Lung (tissue), 12 donors: ENCODE measurements around the gene ZNF598. TPM values are rescaled to one million over a fixed set of nuclear protein-coding genes. Genes with fewer than 3 reads are reported as not detected.

Experiments
- ATAC-seq: fragments of 200-7000 bp; cut with Tn5 transposase; one replicate; pipeline ENCODE4 v1.9.1; 2020; ENCODE audit warnings: moderate number of reproducible peaks; ENCODE audit not compliant: insufficient read depth, low FRiP score
- DNase-seq, 3 donors: peaks; one replicate each; pipeline ENCODE4 v3.0.0-alpha.2; 2013 to 2017
- H3K27ac ChIP-seq, 2 donors: one replicate each; pipeline ENCODE4 v1.5.1; 2013; ENCODE audit warnings: mild to moderate bottlenecking in 2 of 2, moderate library complexity in 2 of 2, control low read depth in 1 of 2, inconsistent platforms in 1 of 2, low read depth in 1 of 2, low read length in 1 of 2
- H3K27me3 ChIP-seq, 3 donors: one replicate each; pipeline ENCODE4 v1.5.1; 2013; ENCODE audit warnings: low read length in 2 of 3; ENCODE audit not compliant: control insufficient read depth in 3 of 3, insufficient read depth in 3 of 3
- H3K36me3 ChIP-seq, 4 donors: one replicate each; pipeline ENCODE4 v1.5.1; 2013; ENCODE audit warnings: low read length in 4 of 4, mild to moderate bottlenecking in 1 of 4, moderate library complexity in 1 of 4; ENCODE audit not compliant: control insufficient read depth in 4 of 4, insufficient read depth in 4 of 4
- H3K4me1 ChIP-seq, 5 donors: one replicate each; pipeline ENCODE4 v1.5.1; 2013; ENCODE audit warnings: low read length in 5 of 5, mild to moderate bottlenecking in 2 of 5, moderate library complexity in 1 of 5; ENCODE audit not compliant: control insufficient read depth in 5 of 5, insufficient read depth in 5 of 5
- H3K4me3 ChIP-seq: one replicate; pipeline ENCODE4 v1.5.1; 2013; ENCODE audit warnings: mild to moderate bottlenecking, control low read depth, moderate library complexity
- H3K9ac ChIP-seq, 2 donors: one replicate each; pipeline ENCODE4 v1.5.1; 2013; ENCODE audit warnings: low read length in 2 of 2, control low read depth in 1 of 2; ENCODE audit not compliant: insufficient read depth in 1 of 2
- H3K9me3 ChIP-seq, 4 donors: one replicate each; pipeline ENCODE4 v1.5.1; 2013; ENCODE audit warnings: low read length in 3 of 4, mild to moderate bottlenecking in 1 of 4, moderate library complexity in 1 of 4; ENCODE audit not compliant: control insufficient read depth in 4 of 4, insufficient read depth in 3 of 4
- WGBS, 2 donors: extraction: QIAGEN DNeasy Blood & Tissue Kit; methylation state at CpG; one replicate each; pipeline ENCODE4 v1.1.7; 2013; 5-methylcytosine and 5-hydroxymethylcytosine counted together
- polyA plus RNA-seq, 2 donors: library from polyadenylated mRNA; stranded (reverse); fragments of 200-250 nt; gene quantifications; one replicate each; pipeline ENCODE4 v1.2.1, GENCODE V29; 2013
- total RNA-seq, 2 donors: library from RNA; depleted of rRNA in 1 of 2; stranded (reverse); fragments of >200 nt in 1 of 2; gene quantifications; one replicate each; pipeline ENCODE4 v1.2.1, GENCODE V29; 2014 to 2021
- TF ChIP-seq, protein P1 (sequence below): IDR thresholded peaks from 2 replicates; pipeline ENCODE4 v1.5.1; 2012; ENCODE audit warnings: mild to moderate bottlenecking; ENCODE audit errors: control extremely low read depth, extremely low read depth
- donor health status: control.
- donor health status: control.
- donor health status: Bipolar disorder and iron deficiency.
- donor health status: healthy.
- donor health status: DM: yes; HTN: yes; CAD: no.

The ZNF598 gene
- total and polyA plus RNA-seq, 4 donors = 13.9 to 49.8 (median 35.9) TPM

DNA sequence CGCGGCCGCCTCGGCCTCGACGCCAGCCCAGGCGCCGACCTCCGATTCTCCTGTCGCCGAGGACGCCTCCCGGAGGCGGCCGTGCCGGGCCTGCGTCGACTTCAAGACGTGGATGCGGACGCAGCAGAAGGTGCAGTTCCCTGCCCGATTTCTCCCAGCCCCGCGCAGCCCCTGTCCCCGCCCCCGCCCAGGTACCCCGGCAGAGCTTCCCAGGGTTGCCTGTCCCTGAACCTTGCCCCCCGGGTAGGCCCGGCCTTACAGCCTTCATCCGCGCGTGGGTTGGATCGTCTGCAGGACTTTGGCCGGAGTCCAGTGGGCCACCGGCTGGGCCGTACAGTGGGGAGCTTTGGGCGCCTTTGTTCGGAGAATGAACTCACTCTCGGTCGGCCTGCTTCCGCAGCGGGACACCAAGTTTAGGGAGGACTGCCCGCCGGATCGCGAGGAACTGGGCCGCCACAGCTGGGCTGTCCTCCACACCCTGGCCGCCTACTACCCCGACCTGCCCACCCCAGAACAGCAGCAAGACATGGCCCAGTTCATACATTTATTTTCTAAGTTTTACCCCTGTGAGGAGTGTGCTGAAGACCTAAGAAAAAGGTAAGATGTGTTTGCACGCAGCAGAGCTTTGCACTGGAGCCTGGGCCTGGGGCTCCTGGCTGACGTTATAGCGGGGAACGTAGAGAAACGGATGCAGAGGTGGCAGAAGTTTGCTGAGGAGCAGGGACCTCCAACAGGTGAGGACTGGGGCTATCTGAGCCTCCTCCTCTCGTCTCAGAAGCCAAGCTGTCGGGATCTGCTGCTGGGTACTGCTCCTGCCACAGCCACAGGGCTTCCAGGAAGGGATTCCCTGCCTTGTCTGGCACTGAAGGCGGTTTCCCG is 25.0 kb downstream of the ZNF598 start:
- 12 to 24% methylated on average over 33 to 58 of the region's 58 CpGs for WGBS, 2 donors
- peaks cover 0 to 15% (median 11%) of the 10 kb centered on the region in 4 donors for H3K36me3 ChIP-seq
- H3K4me1 ChIP-seq = peaks cover 0 to 17% (median 7%) of the 10 kb centered on the region in 5 donors
- peak overlapping the region; percentile 73 for H3K4me3 ChIP-seq
- ATAC-seq = no peak
- H3K9me3 ChIP-seq = no peaks in the 10 kb centered on the region
- peak in 1 of 3 donors; percentile 34 for DNase-seq
- H3K9ac ChIP-seq = peak overlapping the region in 1 of 2 donors; percentile 68
- H3K27ac ChIP-seq = peak overlapping the region; percentile 65 to 79
- TF ChIP-seq, protein P1, sequence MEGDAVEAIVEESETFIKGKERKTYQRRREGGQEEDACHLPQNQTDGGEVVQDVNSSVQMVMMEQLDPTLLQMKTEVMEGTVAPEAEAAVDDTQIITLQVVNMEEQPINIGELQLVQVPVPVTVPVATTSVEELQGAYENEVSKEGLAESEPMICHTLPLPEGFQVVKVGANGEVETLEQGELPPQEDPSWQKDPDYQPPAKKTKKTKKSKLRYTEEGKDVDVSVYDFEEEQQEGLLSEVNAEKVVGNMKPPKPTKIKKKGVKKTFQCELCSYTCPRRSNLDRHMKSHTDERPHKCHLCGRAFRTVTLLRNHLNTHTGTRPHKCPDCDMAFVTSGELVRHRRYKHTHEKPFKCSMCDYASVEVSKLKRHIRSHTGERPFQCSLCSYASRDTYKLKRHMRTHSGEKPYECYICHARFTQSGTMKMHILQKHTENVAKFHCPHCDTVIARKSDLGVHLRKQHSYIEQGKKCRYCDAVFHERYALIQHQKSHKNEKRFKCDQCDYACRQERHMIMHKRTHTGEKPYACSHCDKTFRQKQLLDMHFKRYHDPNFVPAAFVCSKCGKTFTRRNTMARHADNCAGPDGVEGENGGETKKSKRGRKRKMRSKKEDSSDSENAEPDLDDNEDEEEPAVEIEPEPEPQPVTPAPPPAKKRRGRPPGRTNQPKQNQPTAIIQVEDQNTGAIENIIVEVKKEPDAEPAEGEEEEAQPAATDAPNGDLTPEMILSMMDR = no peak
- H3K27me3 ChIP-seq = peaks cover 0 to 46% (median 44%) of the 10 kb centered on the region in 3 donors

DNA sequence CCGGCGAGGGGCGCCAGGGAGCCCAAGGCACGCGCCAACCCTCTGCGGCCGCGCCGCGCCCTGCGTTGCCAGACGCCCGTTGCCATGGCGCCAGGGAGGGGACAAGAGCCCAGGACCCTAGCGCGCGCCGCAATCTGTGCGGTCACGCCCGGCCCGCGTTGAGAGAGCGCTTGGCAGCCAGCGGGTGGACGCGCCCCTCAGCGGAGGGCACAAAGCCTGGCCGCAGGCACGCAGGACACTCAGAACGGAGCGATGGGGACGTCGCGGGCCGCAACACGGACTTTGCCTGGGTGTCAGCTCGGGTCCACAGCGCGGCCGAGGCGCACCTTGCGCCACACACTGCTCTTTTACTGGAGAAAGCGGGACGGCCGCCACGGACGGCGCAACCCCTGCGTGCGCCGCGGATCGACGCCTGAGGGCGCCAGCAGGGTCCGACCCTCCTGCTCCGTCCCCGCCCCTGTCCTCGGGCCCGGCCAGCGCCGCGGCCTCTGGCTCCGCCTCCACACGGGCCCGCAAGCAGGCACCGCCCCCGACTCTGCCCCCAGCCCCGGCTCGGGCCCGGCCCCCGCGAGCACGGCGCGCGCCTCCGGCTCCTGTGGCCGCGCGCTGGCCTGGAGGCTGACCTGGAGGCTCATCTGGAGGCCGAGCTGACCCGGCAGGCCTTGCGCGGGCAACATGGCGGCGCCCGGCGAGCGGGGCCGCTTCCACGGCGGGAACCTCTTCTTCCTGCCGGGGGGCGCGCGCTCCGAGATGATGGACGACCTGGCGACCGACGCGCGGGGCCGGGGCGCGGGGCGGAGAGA is 25.9 kb downstream of the ZNF598 start, which contains the start of gene GFER:
Gene GFER, plus strand, starts transcription at position 650 of the 803 bp plus-strand sequence. Its CDS starts 26 bp downstream, at position 676.
- peak within 1 kb of the TSS; percentile 65 to 94 for H3K27ac ChIP-seq
- H3K9me3 ChIP-seq = peaks cover 0 to 2% (median 0%) of the 10 kb centered on the region in 4 donors
- WGBS, 2 donors = 0 to 1% methylated on average over 99 to 109 of the region's 109 CpGs
- DNase-seq = peak; percentile 93 to 96 (median 95)
- H3K27me3 ChIP-seq = peaks cover 0 to 43% (median 37%) of the 10 kb centered on the region in 3 donors
- peak; percentile 93 for ATAC-seq
- peak within 1 kb of the TSS in 1 of 2 donors; percentile 68 for H3K9ac ChIP-seq
- peaks cover 0 to 15% (median 11%) of the 10 kb centered on the region in 4 donors for H3K36me3 ChIP-seq
- peaks cover 0 to 17% (median 7%) of the 10 kb centered on the region in 5 donors for H3K4me1 ChIP-seq
- H3K4me3 ChIP-seq = peak within 1 kb of the TSS; percentile 73
- TF ChIP-seq, protein P1 = peak; percentile 40

DNA sequence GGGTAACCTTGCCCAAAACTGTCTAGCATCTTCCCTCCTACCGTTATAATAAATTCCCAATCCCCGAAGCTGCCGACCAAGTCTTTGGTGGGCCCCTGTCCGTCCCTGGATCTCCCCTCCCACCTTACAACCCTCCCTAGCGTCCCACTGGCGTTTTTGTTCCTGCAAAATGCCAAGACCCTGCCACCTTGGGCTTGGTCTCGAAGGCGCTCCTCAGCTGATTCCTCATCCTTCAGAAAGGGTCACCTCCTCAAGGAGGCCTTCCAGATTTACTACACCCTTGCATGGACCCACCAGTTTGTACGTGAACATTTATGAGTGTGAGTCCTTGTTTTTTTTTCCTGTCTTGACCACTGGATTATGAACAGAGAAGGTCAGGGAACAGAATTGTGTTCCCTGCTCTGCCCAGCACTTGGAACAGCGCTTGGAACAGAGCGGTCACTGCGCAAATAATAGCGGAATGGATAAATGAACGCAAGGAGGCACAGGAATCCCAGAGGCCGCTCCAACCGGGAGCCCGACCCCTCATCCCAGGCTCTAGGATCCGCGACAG is 26.6 kb downstream of the ZNF598 start:
- no peak overlapping the region for H3K4me3 ChIP-seq
- DNase-seq (no peak), ATAC-seq (no peak)
- peaks cover 0 to 46% (median 33%) of the 10 kb centered on the region in 3 donors for H3K27me3 ChIP-seq
- H3K27ac ChIP-seq = peak overlapping the region; percentile 65 to 94
- H3K36me3 ChIP-seq = peaks cover 0 to 22% (median 13%) of the 10 kb centered on the region in 4 donors
- TF ChIP-seq, protein P1 = no peak
- H3K9ac ChIP-seq = no peak overlapping the region
- WGBS, 2 donors = 23 to 26% methylated on average over 19 of the region's 19 CpGs
- H3K4me1 ChIP-seq = peaks cover 0 to 17% (median 7%) of the 10 kb centered on the region in 5 donors
- peaks cover 0 to 5% (median 0%) of the 10 kb centered on the region in 4 donors for H3K9me3 ChIP-seq
